ENCODE measurements around the gene IVNS1ABP.
"Not testable (repeated sequence)": the region's sequence is repeated elsewhere in the genome, so short reads cannot be mapped to it uniquely, and the experiment has no call there.

The IVNS1ABP gene

DNA sequence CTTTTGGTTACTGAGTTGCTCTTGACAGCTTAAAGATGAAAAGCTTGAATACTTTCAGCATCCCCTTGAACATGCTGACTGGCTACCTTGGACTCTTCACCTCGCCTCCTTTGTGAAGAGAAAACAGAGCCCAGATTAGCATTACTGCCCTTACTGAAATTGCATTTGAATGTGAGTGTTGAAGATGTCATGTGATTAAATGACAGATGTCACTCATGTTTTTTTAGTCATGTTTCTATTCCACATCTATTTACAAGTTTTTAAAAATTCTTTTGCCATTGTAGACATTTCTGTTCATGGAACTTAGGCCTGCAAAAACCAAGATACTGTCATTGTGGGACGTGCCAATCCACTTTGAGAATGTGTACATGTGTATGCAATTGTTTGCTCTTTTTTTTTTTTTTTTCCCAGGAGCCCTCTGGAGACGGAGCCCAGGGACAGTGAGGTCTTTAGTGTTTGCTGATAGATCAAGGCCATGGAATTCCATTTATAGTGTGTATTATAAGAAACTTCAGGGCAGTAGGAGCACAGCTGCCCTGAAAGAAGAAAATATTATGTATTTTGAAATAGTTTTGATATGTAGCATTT is 25.7 kb upstream of the IVNS1ABP start:
- no peak overlapping the region for H3K27ac Mint-ChIP-seq
- no peak for ATAC-seq
- H3K36me3 Mint-ChIP-seq, result no peaks in the 10 kb centered on the region
- H3K27me3 Mint-ChIP-seq, result no peaks in the 10 kb centered on the region
- H3K4me3 Mint-ChIP-seq, result no peak overlapping the region
- H3K9me3 Mint-ChIP-seq, result no peaks in the 10 kb centered on the region
- H3K4me1 Mint-ChIP-seq, result peaks cover 42% of the 10 kb centered on the region

DNA sequence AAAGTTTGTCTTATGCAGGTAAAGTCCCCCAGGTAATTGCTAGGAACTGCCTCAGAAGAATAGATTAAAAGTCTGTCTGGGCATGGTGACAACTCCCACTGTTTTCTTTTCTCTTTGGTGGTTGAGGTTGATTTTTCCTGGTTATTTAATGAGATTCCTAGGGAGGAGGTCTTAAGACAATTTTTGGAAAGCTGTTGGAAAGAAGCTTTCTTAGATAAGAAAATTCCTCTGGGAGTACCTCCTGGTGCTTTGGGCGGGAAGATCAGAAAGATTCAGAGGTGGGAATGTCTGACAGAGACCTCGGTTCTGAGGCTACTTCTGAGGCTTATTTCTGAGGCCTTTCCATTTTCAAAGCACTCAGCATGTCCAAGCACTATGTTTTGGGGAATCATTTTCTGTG is 25.0 kb upstream of the IVNS1ABP start:
- Mint-ChIP-seq H3K27ac (no peak overlapping the region), H3K4me3 (no peak overlapping the region), H3K9me3 (no peaks in the 10 kb centered on the region), H3K36me3 (no peaks in the 10 kb centered on the region), H3K4me1 (peaks cover 46% of the 10 kb centered on the region), H3K27me3 (no peaks in the 10 kb centered on the region)
- no peak for ATAC-seq

DNA sequence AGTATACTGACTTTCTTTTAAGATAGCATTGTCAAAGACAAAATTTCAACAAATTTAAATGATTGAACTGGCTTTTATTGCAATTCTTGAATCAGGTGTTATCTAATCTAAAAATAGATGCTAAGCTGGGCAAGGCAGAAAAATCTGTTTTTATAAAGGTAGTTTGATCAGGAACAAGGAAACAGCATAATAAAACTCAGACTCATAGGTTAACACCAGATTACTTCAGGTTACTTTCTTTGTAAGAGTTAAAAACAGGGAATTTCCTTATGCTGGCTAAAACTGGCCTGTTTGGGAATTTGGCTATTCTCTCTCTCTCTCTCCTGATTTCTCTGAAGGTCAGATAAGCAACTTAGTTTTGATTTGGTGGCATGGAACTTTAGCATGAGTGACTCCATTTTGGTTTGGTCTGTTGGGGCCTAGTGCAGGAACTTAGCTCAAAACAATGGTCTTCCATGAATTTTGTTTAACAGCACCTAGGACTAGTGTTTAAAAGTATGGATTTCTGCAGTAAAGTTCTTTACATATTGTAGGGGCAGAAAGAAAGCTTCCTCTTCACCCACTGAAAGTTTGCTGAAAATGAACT is 24.2 kb upstream of the IVNS1ABP start:
- no peak for ATAC-seq
- H3K27me3 Mint-ChIP-seq, result no peaks in the 10 kb centered on the region
- no peak overlapping the region for H3K4me3 Mint-ChIP-seq
- no peaks in the 10 kb centered on the region for H3K9me3 Mint-ChIP-seq
- no peak overlapping the region for H3K27ac Mint-ChIP-seq
- no peaks in the 10 kb centered on the region for H3K36me3 Mint-ChIP-seq
- peaks cover 40% of the 10 kb centered on the region for H3K4me1 Mint-ChIP-seq

DNA sequence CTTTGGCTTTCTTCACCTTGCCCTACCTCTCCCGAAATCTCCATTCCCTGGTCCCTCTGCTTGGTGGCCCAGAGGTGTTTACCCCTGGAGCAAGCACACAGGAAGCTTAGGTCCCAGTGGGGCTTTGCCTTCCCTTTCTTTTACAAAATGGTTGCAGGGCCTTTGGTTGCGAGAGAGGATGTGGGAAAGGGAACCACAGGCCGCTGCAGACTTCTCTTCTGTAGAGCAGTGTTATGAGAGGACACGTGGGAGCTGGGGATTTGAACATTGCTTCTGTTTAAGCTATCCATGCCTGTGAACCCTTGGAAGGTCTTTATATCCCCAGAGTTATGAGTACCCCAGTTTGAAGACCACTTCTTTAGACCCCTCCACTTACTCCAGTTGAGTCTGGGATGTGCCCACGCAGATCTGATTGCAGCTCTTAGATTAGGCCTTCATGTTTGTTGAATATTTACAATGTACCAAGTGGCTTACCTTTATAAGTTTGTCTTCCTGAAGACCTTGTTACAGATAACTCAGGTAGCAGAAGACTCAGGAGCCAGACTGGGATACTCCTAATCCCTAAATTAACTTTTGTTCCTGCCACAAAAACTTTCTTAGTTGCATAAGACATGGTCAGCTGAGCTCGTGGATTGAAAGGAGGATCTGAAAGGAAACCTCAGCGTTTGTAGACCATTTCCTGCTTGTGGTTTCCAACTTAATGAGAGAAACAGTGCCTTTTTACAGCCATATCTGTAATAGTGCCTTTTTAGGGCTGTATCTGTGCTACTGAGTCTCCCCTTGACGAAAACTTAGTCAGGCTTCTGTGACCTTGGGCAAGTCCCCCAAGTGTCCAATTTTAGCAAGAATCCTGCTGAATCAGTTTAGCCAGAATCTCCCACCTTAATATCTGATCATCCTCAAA is 21.9 kb upstream of the IVNS1ABP start:
- no peaks in the 10 kb centered on the region for H3K27me3 Mint-ChIP-seq
- peak overlapping the region; percentile 16 for H3K4me3 Mint-ChIP-seq
- peak; percentile 94 for ATAC-seq
- peaks cover 26% of the 10 kb centered on the region for H3K4me1 Mint-ChIP-seq
- H3K27ac Mint-ChIP-seq, result peak overlapping the region; percentile 53
- H3K36me3 Mint-ChIP-seq, result no peaks in the 10 kb centered on the region
- no peaks in the 10 kb centered on the region for H3K9me3 Mint-ChIP-seq

DNA sequence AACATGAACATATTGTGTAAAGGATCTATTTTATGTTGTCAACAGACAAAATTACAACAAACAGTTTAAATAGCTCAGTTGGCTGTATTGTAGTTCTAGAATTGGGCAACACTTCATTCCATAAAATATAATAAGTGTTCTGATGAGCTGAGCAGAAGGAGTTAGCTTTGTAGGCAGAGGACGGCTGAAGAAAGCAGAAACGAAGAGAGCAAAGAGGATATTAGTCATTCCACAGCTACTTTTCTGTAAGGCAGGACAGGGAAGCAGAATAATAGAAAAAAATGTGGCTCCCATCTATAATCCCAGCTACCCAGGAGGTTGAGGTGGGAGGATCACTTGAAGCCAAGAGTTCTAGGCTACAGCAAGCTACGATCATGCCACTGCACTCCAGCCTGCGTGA is 20.2 kb upstream of the IVNS1ABP start:
- no peak overlapping the region for H3K4me3 Mint-ChIP-seq
- no peak for ATAC-seq
- H3K27ac Mint-ChIP-seq, result peak overlapping the region; percentile 52

DNA sequence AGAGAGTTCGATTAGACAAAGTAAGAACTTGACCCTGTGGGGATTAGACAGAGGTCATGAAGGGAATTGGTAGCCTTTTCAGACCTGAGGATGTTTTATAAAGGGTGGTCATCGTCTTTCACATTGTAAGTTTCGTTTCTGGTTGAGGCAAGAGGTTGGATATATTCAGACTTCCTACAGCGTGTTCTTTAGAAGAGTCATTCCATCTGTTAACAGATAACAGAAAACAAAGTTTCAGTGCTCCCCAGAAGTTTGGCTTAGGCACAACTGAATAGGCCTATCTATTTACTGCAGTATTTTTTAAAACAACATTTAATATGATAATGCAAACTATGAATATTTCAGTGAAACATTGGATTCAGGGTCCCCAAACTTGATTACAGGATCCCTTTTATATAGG is 17.1 kb upstream of the IVNS1ABP start:
- peaks cover 15% of the 10 kb centered on the region for H3K4me1 Mint-ChIP-seq
- no peak overlapping the region for H3K4me3 Mint-ChIP-seq
- no peaks in the 10 kb centered on the region for H3K9me3 Mint-ChIP-seq
- H3K36me3 Mint-ChIP-seq, result no peaks in the 10 kb centered on the region
- no peaks in the 10 kb centered on the region for H3K27me3 Mint-ChIP-seq
- H3K27ac Mint-ChIP-seq, result no peak overlapping the region
- no peak for ATAC-seq

More for the DNA sequence above, 20.2 kb upstream of the IVNS1ABP start:
- H3K27me3 Mint-ChIP-seq, result no peaks in the 10 kb centered on the region
- H3K9me3 Mint-ChIP-seq, result no peaks in the 10 kb centered on the region
- peaks cover 26% of the 10 kb centered on the region for H3K4me1 Mint-ChIP-seq
- no peaks in the 10 kb centered on the region for H3K36me3 Mint-ChIP-seq

DNA sequence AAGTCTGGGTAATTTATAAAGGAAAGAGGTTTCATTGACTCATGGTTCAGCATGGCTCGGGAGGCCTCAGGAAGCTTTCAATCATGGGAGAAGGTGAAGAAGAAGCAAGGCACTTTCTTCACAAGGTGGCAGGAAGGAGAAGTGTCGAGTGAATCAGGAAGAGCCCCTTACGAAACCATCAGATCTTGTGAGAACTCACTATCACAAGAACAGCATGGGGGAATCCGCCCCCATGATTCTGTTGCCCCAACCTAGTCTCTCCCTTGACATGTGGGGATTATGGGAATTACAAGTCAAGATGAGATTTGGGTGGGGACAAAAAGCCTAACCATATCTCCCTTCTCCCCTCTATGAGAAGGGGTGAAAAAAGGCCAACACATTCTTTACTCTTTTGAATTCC is 11.2 kb upstream of the IVNS1ABP start:
- Mint-ChIP-seq H3K36me3 (no peaks in the 10 kb centered on the region), H3K27ac (no peak overlapping the region)
- ATAC-seq, result no peak

DNA sequence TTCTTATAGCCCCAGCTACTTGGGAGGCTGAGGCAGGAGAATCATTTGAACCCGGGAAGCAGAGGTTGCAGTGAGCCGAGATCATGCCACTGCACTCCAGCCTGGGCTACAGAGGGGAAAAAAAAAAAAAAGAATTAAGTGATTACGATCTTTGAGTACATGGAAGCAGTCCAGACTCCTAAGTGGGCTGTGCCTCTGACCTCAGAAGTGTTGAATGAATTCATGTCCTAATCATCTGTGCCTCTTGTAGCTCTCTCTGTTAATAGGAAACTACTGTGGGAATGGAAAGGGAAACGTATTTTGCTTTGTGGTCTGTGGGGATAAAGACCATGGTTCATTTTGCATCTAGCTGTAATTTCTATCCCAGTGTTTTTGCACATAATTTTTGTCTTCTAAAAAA is 8.4 kb upstream of the IVNS1ABP start:
- Mint-ChIP-seq H3K27ac (no peak overlapping the region), H3K4me1 (no peaks in the 10 kb centered on the region), H3K27me3 (no peaks in the 10 kb centered on the region), H3K36me3 (no peaks in the 10 kb centered on the region), H3K9me3 (no peaks in the 10 kb centered on the region), H3K4me3 (no peak overlapping the region)
- ATAC-seq, result no peak

More for the DNA sequence above, 11.2 kb upstream of the IVNS1ABP start:
- no peaks in the 10 kb centered on the region for H3K27me3 Mint-ChIP-seq
- no peaks in the 10 kb centered on the region for H3K4me1 Mint-ChIP-seq
- H3K4me3 Mint-ChIP-seq, result no peak overlapping the region
- no peaks in the 10 kb centered on the region for H3K9me3 Mint-ChIP-seq

DNA sequence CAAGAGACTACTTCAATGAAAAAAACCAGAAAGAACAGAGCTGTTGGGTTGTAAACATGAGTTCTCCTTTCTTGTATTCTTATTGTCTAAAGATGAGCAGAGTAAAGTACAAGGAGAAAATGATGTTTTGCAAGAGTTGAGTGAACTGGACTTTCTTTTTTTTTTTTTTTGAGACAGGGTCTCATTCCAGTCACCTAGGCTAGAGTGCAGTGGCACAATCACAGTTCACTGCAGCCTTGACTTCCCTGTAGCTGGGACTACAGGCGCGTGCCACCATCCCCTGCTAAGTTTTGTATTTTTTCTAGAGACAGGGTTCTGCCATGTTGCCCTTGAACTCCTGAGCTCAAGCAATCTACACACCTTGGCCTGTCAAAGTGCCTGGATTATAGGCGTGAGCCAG is 7.1 kb upstream of the IVNS1ABP start:
- Mint-ChIP-seq H3K4me1 (no peaks in the 10 kb centered on the region), H3K27ac (no peak overlapping the region), H3K9me3 (no peaks in the 10 kb centered on the region), H3K4me3 (no peak overlapping the region), H3K36me3 (no peaks in the 10 kb centered on the region), H3K27me3 (no peaks in the 10 kb centered on the region)
- no peak for ATAC-seq

DNA sequence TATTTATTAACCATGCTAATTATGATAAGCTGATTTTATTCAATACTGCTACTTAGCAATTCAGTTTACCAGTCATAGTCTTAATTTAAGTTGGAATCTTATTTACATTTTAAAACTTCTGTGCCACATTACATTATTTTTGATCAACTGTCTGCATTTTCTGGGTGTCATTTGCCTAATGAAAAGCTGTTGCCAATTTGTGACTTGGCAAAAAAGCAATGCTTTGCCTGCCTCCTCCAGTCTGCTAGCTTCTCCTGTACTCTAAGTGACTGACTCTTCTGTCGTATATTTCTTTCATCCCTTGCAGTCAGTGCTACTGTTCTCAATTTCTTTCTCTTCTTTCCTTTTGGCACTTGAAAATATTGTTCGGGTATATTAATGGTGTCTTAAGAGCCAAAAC is 5.6 kb upstream of the IVNS1ABP start:
- no peaks in the 10 kb centered on the region for H3K9me3 Mint-ChIP-seq
- no peaks in the 10 kb centered on the region for H3K36me3 Mint-ChIP-seq
- H3K27ac Mint-ChIP-seq, result no peak overlapping the region
- peaks cover 7% of the 10 kb centered on the region for H3K4me1 Mint-ChIP-seq
- no peaks in the 10 kb centered on the region for H3K27me3 Mint-ChIP-seq
- no peak overlapping the region for H3K4me3 Mint-ChIP-seq
- no peak for ATAC-seq

DNA sequence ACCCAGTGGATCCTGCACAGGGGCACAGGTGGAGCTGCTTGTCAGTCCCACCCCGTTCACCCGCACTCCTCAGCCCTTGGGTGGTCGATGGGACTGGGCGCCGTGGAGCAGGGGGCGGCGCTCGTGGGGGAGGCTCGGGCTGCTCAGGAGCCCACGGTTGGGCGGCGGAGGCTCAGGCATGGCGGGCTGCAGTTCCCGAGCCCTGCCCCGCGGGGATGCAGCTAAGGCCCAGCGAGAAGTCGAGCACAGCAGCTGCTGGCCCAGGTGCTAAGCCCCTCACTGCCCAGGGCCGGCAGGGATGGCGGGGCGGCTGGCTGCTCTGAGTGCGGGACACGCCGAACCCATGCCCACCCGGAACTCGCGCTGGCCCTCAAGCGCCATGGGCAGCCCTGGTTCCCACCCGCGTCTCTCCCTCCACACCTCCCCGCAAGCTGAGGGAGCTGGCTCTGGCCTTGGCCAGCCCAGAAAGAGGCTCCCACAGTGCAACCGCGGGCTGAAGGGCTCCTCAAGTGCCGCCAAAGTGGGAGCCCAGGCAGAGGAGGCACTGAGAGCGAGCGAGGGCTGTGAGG is 4.7 kb upstream of the IVNS1ABP start:
- not testable (repeated sequence) for H3K4me1 Mint-ChIP-seq, H3K36me3 Mint-ChIP-seq, H3K27ac Mint-ChIP-seq, H3K27me3 Mint-ChIP-seq, H3K9me3 Mint-ChIP-seq, ATAC-seq, H3K4me3 Mint-ChIP-seq

DNA sequence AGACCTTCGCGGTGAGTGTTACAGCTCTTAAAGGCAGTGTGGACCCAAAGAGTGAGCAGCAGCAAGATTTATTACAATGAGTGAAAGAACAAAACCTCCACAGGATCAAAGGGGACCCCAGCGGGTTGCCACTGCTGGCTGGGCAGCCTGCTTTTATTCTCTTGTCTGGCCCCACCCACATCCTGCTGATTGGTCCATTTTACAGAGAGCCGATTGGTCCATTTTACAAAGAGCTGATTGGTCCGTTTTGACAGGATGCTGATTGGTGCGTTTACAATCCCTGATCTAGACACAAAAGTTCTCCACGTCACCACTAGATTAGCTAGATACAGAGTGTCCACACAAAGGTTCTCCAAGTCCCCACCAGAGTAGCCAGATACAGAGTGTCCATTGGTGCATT is 4.1 kb upstream of the IVNS1ABP start:
- not testable (repeated sequence) for H3K9me3 Mint-ChIP-seq, H3K27me3 Mint-ChIP-seq, H3K36me3 Mint-ChIP-seq, H3K4me3 Mint-ChIP-seq, H3K27ac Mint-ChIP-seq, H3K4me1 Mint-ChIP-seq, ATAC-seq

DNA sequence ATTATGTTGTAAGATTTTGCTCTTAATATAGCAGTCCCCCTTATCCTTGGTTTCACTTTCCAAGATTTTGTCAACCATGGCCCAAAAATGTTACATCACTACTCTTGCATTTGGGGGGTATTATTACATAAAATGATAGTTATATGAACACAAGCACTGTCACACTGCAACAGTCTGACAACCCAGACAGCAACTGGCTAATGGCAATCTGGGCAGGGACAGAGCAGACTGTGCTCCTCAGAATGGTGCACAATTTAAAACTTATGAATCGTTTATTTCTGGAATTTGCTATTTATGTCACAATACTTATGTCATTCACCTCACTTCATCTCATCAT is 2.1 kb upstream of the IVNS1ABP start:
- H3K4me1 Mint-ChIP-seq, result peaks cover 28% of the 10 kb centered on the region
- H3K27ac Mint-ChIP-seq, result no peak overlapping the region
- no peaks in the 10 kb centered on the region for H3K27me3 Mint-ChIP-seq
- H3K9me3 Mint-ChIP-seq, result no peaks in the 10 kb centered on the region
- H3K36me3 Mint-ChIP-seq, result no peaks in the 10 kb centered on the region
- ATAC-seq, result no peak
- no peak overlapping the region for H3K4me3 Mint-ChIP-seq

DNA sequence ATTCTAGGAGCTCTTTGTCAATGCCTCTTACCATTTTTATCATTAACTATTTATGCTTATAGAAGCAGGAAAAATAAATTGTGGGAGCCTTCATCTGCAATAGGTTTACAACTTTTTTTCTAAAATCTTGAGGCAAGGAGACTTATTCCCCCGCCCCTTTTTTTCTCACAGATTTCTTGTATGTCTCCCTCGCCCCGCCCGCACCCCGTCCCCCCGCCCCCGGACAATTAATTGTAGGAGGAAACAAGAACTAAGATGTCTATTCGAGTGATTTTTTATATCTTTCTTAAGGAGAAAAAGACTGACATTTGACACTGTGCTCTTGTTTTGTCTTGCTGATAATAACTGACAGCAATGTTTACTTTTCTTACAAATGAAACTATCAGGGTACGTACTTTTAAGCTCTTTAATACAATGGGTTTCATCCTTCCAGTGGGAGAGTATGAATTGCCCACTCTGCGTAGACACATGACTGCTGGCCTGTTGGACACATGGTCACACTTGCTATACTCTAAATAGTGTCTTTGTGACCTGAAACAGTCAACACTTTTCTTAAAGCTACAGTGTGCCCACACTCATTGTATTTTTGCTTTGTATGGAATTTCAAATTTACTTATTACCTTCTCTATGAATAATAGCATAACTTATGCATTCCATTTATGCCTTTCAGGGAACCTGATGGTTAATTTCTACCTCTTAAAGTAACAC is 1.5 kb upstream of the IVNS1ABP start:
- Mint-ChIP-seq H3K27ac (peak overlapping the region; percentile 92), H3K9me3 (no peaks in the 10 kb centered on the region), H3K4me1 (peaks cover 33% of the 10 kb centered on the region), H3K36me3 (no peaks in the 10 kb centered on the region), H3K4me3 (peak overlapping the region; percentile 98), H3K27me3 (no peaks in the 10 kb centered on the region)
- ATAC-seq, result no peak

DNA sequence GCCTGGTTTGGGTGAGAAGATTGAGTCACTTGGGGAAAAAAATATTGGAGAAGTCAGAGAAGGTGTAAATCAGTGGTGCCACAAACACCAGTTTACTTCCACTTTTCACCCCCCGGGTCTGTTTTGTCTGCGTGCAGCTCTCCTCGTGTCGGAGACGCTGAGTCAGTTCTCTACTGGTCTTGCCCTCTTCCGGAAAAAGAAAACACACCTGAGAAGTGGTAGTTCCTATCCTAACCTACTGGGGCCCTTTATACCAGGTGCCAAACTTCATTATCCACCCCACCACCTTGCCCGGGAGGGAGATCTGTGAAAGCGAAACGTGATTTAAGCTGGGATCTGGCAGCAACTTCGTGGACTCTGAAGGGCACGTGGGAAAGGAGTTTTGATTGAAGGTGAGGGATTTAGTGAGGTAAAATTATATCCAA is 855 bp upstream of the IVNS1ABP start:
- H3K27ac Mint-ChIP-seq, result peak overlapping the region; percentile 92
- H3K27me3 Mint-ChIP-seq, result no peaks in the 10 kb centered on the region
- peak overlapping the region; percentile 98 for H3K4me3 Mint-ChIP-seq
- peaks cover 40% of the 10 kb centered on the region for H3K4me1 Mint-ChIP-seq
- H3K36me3 Mint-ChIP-seq, result no peaks in the 10 kb centered on the region
- no peaks in the 10 kb centered on the region for H3K9me3 Mint-ChIP-seq
- peak; percentile 71 for ATAC-seq
